HG02970 (cell line): Measurements from ENCODE around the gene SPIN1.

Experiments used
- ATAC-seq: cut with Tn5 transposase; IDR thresholded peaks from one replicate; pipeline ENCODE4 v1.9.1; 2021; ENCODE audit warnings: mild to moderate bottlenecking, moderate library complexity, moderate number of reproducible peaks; ENCODE audit not compliant: unreplicated experiment, low FRiP score

The SPIN1 gene

GRCh38 chr9:88429595-88430430 is 41.6 kb downstream of the SPIN1 start:
- no peak for ATAC-seq

- ATAC-seq, result no peak
Observed at GRCh38 chr9:88433583-88434255, 45.5 kb downstream of the SPIN1 start.

- ATAC-seq, result no peak
Observed at GRCh38 chr9:88435336-88435735, 47.1 kb downstream of the SPIN1 start.

- ATAC-seq, result no peak
Observed at GRCh38 chr9:88436379-88436778, 48.1 kb downstream of the SPIN1 start.

GRCh38 chr9:88437210-88438146 is 49.2 kb downstream of the SPIN1 start:
- no peak for ATAC-seq

- ATAC-seq, result no peak
Observed at GRCh38 chr9:88438811-88439210, 50.6 kb downstream of the SPIN1 start.

GRCh38 chr9:88441301-88442007 is 53.2 kb downstream of the SPIN1 start:
- no peak for ATAC-seq

GRCh38 chr9:88443480-88444113 is 55.4 kb downstream of the SPIN1 start:
- ATAC-seq, result no peak

GRCh38 chr9:88446728-88447127 is 58.5 kb downstream of the SPIN1 start:
- ATAC-seq, result no peak

- ATAC-seq, result no peak
Observed at GRCh38 chr9:88447431-88447830, 59.2 kb downstream of the SPIN1 start.

- ATAC-seq, result no peak
Observed at GRCh38 chr9:88451160-88451559, 62.9 kb downstream of the SPIN1 start.

GRCh38 chr9:88458716-88459465 is 70.6 kb downstream of the SPIN1 start:
- ATAC-seq, result no peak

- no peak for ATAC-seq
Observed at GRCh38 chr9:88460587-88461332, 72.5 kb downstream of the SPIN1 start.

- no peak for ATAC-seq
Observed at GRCh38 chr9:88462191-88462590, 73.9 kb downstream of the SPIN1 start.

GRCh38 chr9:88464851-88465250 is 76.6 kb downstream of the SPIN1 start:
- ATAC-seq, result no peak

- no peak for ATAC-seq
Observed at GRCh38 chr9:88468226-88468625, 80.0 kb downstream of the SPIN1 start.

GRCh38 chr9:88476491-88477271 is 88.4 kb downstream of the SPIN1 start:
- no peak for ATAC-seq
